ENCODE results near the gene CASZ1. TPM values are rescaled to one million over a fixed set of nuclear protein-coding genes. Genes with fewer than 3 reads are reported as not detected.

CASZ1 gene
- total RNA-seq, 1 donor from 2014 or later: 23.6 TPM

DNA sequence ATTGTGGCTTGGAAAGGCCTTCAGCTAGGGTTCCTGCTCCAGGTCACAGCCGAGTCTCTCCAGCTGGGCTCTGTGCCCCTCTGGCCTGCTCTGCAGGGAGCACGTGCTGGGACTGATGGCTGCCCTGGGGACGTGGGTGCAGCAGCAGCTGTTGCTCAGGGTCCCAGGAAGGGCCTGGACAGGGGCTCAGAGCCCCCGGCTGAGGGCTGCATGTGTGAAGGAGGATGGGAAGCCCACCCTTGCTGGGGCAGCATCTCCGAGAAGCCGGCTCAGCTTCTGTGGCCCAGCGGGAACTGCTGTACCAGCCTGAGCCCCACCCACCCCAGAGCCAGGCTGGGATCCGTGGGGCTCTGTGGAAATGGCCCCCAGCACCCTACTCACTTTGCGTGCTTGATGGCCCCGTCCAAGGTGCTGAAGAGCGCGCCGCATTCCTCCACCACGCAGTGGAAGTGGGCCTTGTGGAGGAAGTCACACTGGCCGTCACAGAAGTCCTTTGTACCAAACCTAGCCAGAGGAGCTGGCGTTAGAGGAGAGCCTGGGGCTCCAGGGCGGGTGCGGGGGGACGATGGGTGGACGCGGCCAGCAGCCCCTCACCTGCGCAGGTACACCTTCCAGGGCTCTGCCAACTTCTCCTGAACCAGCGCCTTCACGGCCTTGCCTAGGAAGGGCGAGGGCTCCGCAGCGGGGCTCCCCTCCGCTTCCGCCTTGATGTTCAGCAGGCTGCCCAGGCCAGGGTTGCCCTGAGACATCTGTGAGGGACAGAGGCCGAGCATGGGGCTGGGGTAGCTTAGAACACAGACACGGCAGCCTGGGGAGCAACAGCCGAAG lies 147.5 kb downstream of the CASZ1 start:
- H3K4me3 Mint-ChIP-seq (ENCODE audit: low read depth): no peak overlapping the region
- H3K36me3 Mint-ChIP-seq (ENCODE audit: insufficient read depth): peaks cover 7% of the 10 kb centered on the region
- H3K9me3 Mint-ChIP-seq (ENCODE audit: low read depth): no peaks in the 10 kb centered on the region
- H3K4me1 Mint-ChIP-seq (ENCODE audit: low read depth): no peaks in the 10 kb centered on the region
- TF ChIP-seq, protein P1, sequence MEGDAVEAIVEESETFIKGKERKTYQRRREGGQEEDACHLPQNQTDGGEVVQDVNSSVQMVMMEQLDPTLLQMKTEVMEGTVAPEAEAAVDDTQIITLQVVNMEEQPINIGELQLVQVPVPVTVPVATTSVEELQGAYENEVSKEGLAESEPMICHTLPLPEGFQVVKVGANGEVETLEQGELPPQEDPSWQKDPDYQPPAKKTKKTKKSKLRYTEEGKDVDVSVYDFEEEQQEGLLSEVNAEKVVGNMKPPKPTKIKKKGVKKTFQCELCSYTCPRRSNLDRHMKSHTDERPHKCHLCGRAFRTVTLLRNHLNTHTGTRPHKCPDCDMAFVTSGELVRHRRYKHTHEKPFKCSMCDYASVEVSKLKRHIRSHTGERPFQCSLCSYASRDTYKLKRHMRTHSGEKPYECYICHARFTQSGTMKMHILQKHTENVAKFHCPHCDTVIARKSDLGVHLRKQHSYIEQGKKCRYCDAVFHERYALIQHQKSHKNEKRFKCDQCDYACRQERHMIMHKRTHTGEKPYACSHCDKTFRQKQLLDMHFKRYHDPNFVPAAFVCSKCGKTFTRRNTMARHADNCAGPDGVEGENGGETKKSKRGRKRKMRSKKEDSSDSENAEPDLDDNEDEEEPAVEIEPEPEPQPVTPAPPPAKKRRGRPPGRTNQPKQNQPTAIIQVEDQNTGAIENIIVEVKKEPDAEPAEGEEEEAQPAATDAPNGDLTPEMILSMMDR (IDR thresholded peaks at IDR 0.05; ENCODE audit: unreplicated experiment): no peak
- no peak overlapping the region for H3K27ac Mint-ChIP-seq
- no peaks in the 10 kb centered on the region for H3K27me3 Mint-ChIP-seq
- no peak for DNase-seq (ENCODE audit: low spot score, unreplicated experiment)

DNA sequence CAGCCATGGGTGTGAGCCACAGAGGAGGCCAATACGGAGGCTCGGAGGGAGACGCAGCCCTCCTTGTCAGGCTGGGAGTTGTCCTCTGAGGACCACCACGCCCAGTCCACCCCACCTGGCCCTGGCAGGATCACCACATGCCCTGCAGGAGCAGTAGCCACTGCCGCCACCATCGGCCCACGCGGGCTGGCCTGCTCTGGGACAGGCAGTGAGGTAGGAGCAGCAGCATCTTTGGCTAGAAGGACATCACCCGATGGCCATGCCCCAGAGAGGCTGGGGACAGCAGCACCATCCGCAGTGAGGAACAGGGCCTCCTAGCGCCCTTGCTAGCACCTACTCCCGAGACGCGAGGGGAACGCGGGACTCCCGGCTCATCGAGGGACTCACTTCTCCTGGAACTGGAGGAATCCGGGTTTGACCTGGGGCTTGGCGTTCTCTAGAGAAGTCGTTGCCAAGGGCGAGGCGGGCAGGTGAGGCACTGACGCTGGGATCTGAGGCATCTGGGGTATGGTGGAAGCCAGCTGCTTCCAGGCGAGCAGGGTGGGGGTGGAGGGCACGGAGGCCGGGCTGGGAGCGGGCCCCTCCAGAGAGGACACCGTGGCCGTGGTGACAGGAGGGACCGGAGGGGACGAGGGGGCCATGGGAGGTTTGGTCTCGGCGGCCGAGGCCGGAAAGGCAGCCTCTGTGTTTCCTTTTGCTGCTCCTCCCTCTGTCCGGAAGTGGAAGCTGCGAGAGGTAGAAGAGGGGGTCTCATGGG lies 148.9 kb downstream of the CASZ1 start:
- no peak for DNase-seq (ENCODE audit: low spot score, unreplicated experiment)
- Mint-ChIP-seq H3K27ac (no peak overlapping the region), H3K36me3 (ENCODE audit: insufficient read depth) (peaks cover 5% of the 10 kb centered on the region), H3K27me3 (no peaks in the 10 kb centered on the region), H3K4me1 (ENCODE audit: low read depth) (no peaks in the 10 kb centered on the region), H3K9me3 (ENCODE audit: low read depth) (no peaks in the 10 kb centered on the region), H3K4me3 (ENCODE audit: low read depth) (no peak overlapping the region)
- TF ChIP-seq, protein P1 (IDR thresholded peaks at IDR 0.05; ENCODE audit: unreplicated experiment): no peak

DNA sequence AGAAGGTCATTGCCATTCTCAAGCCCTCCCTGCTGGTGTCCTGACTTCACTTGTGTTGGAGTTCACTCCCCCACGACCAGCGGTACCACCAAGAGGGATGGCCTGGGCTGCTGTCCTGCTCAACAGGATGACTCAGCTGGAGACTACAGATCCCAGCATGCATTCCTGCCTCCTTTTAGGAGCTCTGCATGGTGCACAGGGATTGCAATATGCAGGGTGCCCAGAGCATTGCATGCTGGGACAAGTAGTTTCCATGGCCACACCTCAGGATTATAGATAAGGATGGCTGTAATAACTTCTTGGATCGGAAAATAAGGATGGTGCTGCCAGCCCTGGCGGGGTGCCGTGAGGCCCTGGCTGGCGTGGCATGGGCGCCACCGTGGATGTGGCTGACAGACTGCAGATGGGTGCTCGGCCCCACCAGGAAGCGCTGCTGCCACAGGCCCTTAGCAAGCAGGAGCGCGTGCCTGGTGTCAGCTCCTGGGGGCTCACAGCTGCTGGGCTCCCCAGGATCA lies 150.0 kb downstream of the CASZ1 start:
- Mint-ChIP-seq H3K27ac (no peak overlapping the region), H3K4me1 (ENCODE audit: low read depth) (no peaks in the 10 kb centered on the region), H3K36me3 (ENCODE audit: insufficient read depth) (peaks cover 4% of the 10 kb centered on the region), H3K27me3 (no peaks in the 10 kb centered on the region), H3K9me3 (ENCODE audit: low read depth) (no peaks in the 10 kb centered on the region), H3K4me3 (ENCODE audit: low read depth) (no peak overlapping the region)
- DNase-seq (ENCODE audit: low spot score, unreplicated experiment): no peak
- TF ChIP-seq, protein P1 (IDR thresholded peaks at IDR 0.05; ENCODE audit: unreplicated experiment): no peak

DNA sequence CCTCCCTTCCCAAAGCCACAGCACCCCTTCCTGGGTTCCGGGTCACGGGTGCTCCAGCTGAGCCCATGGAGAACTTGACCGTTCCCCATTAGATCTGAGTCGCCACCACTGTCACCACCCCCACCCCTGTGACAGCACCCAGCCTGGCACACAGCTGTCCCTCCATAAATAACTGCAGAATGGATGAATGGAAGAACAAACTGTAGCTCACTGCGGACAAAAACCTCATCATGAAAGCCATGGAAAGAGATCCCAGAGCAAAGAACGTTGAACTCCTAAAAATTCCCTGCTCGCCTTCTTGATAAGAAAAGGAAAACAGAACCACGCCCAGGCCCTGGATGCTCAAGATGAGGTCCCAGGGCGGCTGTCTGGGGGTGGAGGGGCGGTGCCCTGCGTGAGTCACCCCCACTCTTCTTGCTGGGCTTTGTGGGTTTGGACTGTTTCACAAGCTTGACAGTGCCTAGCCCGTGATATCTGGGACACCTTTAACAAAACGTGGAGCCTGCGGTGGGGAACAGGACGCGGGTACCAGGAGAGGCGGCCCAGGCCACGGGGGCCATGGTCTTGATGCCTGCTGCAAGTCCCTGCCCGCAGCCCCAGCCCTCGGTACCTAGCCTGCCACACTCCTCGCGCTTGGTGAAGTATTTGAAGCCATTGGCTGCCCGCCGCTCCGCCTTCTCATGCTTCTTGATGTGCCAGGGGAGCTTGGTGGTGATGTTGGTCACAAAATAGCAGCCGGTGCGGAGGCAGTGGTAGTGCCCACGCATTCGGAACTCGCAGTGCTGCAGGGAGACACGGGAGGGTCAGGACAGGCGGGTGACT lies 151.9 kb downstream of the CASZ1 start:
- Mint-ChIP-seq H3K27me3 (peaks cover 6% of the 10 kb centered on the region), H3K27ac (no peak overlapping the region), H3K36me3 (ENCODE audit: insufficient read depth) (peaks cover 4% of the 10 kb centered on the region), H3K4me1 (ENCODE audit: low read depth) (no peaks in the 10 kb centered on the region), H3K4me3 (ENCODE audit: low read depth) (no peak overlapping the region), H3K9me3 (ENCODE audit: low read depth) (no peaks in the 10 kb centered on the region)
- DNase-seq (ENCODE audit: low spot score, unreplicated experiment): no peak
- TF ChIP-seq, protein P1 (IDR thresholded peaks at IDR 0.05; ENCODE audit: unreplicated experiment): no peak
